Neural cell (in vitro differentiated cells): Measurements from ENCODE around the gene ADGRG1. TPM values are rescaled to one million over a fixed set of nuclear protein-coding genes. Genes with fewer than 3 reads are reported as not detected.

Experiments
- H2AFZ ChIP-seq: fragments of 200-600, 300-800 bp; sonication (generic), shearing (Covaris generic); 2 replicates; pipeline ENCODE4 v1.6.0; 2014; ENCODE audit warnings: low read depth, mild to moderate bottlenecking, antibody characterized with exemption, low read length, moderate library complexity
- H3F3A ChIP-seq: fragments of 200-600 bp; shearing (Covaris generic); 2 replicates; pipeline ENCODE4 v1.6.1; 2016; ENCODE audit warnings: mild to moderate bottlenecking, moderate library complexity, mixed read lengths, antibody characterized with exemption, low read length; ENCODE audit not compliant: insufficient read depth, poor library complexity, severe bottlenecking
- H3K27ac ChIP-seq: fragments of 200-600, 300-800 bp; sonication (generic), shearing (Covaris generic); 2 replicates; pipeline ENCODE4 v1.5.1; 2014; ENCODE audit warnings: mild to moderate bottlenecking, low read length, moderate library complexity
- H3K27me3 ChIP-seq: fragments of 300-800, 200-600 bp; sonication (generic), shearing (Covaris generic); 2 replicates; pipeline ENCODE4 v1.6.0; 2014; ENCODE audit warnings: mild to moderate bottlenecking, low read depth, low read length, moderate library complexity; ENCODE audit not compliant: insufficient read depth
- H3K36me3 ChIP-seq: fragments of 300-800, 200-600 bp; sonication (generic), shearing (Covaris generic); 2 replicates; pipeline ENCODE4 v1.5.1; 2014; ENCODE audit warnings: mild to moderate bottlenecking, antibody characterized with exemption, low read length, moderate library complexity; ENCODE audit not compliant: insufficient read depth
- H3K4me2 ChIP-seq: fragments of 300-800, 200-600 bp; sonication (generic), shearing (Covaris generic); 2 replicates; pipeline ENCODE4 v1.6.0; 2014; ENCODE audit warnings: mild to moderate bottlenecking, low read length
- H3K4me3 ChIP-seq: fragments of 300-800, 200-600 bp; sonication (generic), shearing (Covaris generic); 2 replicates; pipeline ENCODE4 v1.5.1; 2014; ENCODE audit warnings: mild to moderate bottlenecking, low read length, moderate library complexity
- H3K79me2 ChIP-seq: fragments of 200-600 bp; shearing (Covaris generic); replicated peaks from 2 replicates; pipeline ENCODE4 v1.6.0; 2014; ENCODE audit warnings: mild to moderate bottlenecking, low read length, moderate library complexity; ENCODE audit not compliant: insufficient read depth
- H3K9ac ChIP-seq: fragments of 300-800, 200-600 bp; sonication (generic), shearing (Covaris generic); 2 replicates; pipeline ENCODE4 v1.6.1; 2016; ENCODE audit warnings: mild to moderate bottlenecking, low read length, mixed read lengths
- H3K9me2 ChIP-seq: fragments of 200-600 bp; shearing (Covaris generic); 2 replicates; pipeline ENCODE4 v1.6.1; 2016; ENCODE audit warnings: mild to moderate bottlenecking, low read length, mixed read lengths; ENCODE audit not compliant: insufficient read depth
- H3K9me3 ChIP-seq: fragments of 200-600, 300-800 bp; sonication (generic), shearing (Covaris generic); 2 replicates; pipeline ENCODE4 v1.6.1; 2016; ENCODE audit warnings: mild to moderate bottlenecking, mixed run types, low read length, moderate library complexity, mixed read lengths
- H4K20me1 ChIP-seq: fragments of 200-600 bp; shearing (Covaris generic); 2 replicates; pipeline ENCODE4 v1.6.1; 2016; ENCODE audit warnings: mild to moderate bottlenecking, mixed run types; ENCODE audit not compliant: insufficient read depth
- CTCF ChIP-seq: fragments of 450-650 bp; IDR thresholded peaks from 2 replicates; pipeline ENCODE4 v1.5.1; 2014; ENCODE audit warnings: antibody characterized with exemption, mild to moderate bottlenecking, moderate library complexity; ENCODE audit not compliant: poor library complexity, severe bottlenecking
- EP300 ChIP-seq: fragments of 450-650 bp; conservative IDR thresholded peaks from 2 replicates; pipeline ENCODE4 v1.6.1; 2014; ENCODE audit warnings: antibody characterized with exemption, mild to moderate bottlenecking, moderate library complexity; ENCODE audit not compliant: poor library complexity, severe bottlenecking
- EZH2 ChIP-seq: fragments of 200-600, 300-800 bp; shearing (Covaris generic), sonication (generic); IDR thresholded peaks from 2 replicates; pipeline ENCODE4 v1.6.1; 2014; ENCODE audit warnings: antibody characterized with exemption, low read length, borderline replicate concordance, mild to moderate bottlenecking; ENCODE audit not compliant: insufficient read depth, poor library complexity, severe bottlenecking
- MXI1 ChIP-seq: fragments of 450-650 bp; conservative IDR thresholded peaks from 2 replicates; pipeline ENCODE4 v1.6.1; 2014; ENCODE audit warnings: antibody characterized with exemption, mild to moderate bottlenecking; ENCODE audit not compliant: poor library complexity, severe bottlenecking
- POLR2AphosphoS5 ChIP-seq: IDR thresholded peaks from 2 replicates; pipeline ENCODE4 v1.6.1; 2012
- RAD21 ChIP-seq: fragments of 450-650 bp; conservative IDR thresholded peaks from 2 replicates; pipeline ENCODE4 v1.6.1; 2014; ENCODE audit warnings: antibody characterized with exemption, mild to moderate bottlenecking, moderate library complexity
- REST ChIP-seq: IDR thresholded peaks from 2 replicates; pipeline ENCODE4 v1.6.1; 2012; ENCODE audit warnings: borderline replicate concordance
- SMC3 ChIP-seq: fragments of 450-650 bp; conservative IDR thresholded peaks from 2 replicates; pipeline ENCODE4 v1.6.1; 2014; ENCODE audit warnings: antibody characterized with exemption, mild to moderate bottlenecking, moderate library complexity; ENCODE audit not compliant: poor library complexity
- TAF1 ChIP-seq: IDR thresholded peaks from 2 replicates; pipeline ENCODE4 v1.6.1; 2012; ENCODE audit warnings: low read depth
- polyA plus RNA-seq: library from polyadenylated mRNA; depleted of rRNA; stranded (reverse); fragments of >200 nt; gene quantifications from 2 replicates; pipeline ENCODE4 v1.2.3, GENCODE V29; 2014

The ADGRG1 gene
- polyA plus RNA-seq, 1 donor from 2014 or later, result 86.8 TPM

- H3K36me3 ChIP-seq, result no peaks in the 10 kb centered on the region
- H3K9me3 ChIP-seq, result no peaks in the 10 kb centered on the region
- H3K27me3 ChIP-seq, result no peaks in the 10 kb centered on the region
- H3F3A ChIP-seq, result no peaks in the 10 kb centered on the region
- no peak overlapping the region for H2AFZ ChIP-seq
- H3K9me2 ChIP-seq, result no peaks in the 10 kb centered on the region
- no peak overlapping the region for H3K27ac ChIP-seq
- TF ChIP-seq EP300 (no peak), RAD21 (no peak), EZH2 (no peak), TAF1 (no peak), REST (no peak)
- no peak overlapping the region for H3K9ac ChIP-seq
- no peaks in the 10 kb centered on the region for H3K79me2 ChIP-seq
- no peak overlapping the region for H3K4me2 ChIP-seq
- no peak overlapping the region for H3K4me3 ChIP-seq
- H4K20me1 ChIP-seq, result no peaks in the 10 kb centered on the region
These were observed 4.3 kb upstream of the ADGRG1 start for GRCh38 chr16:57624044-57624688.

GRCh38 chr16:57624806-57625500 is 3.5 kb upstream of the ADGRG1 start:
- Histone ChIP-seq H4K20me1 (no peaks in the 10 kb centered on the region), H3F3A (no peaks in the 10 kb centered on the region), H3K4me2 (no peak overlapping the region), H3K4me3 (no peak overlapping the region), H3K79me2 (no peaks in the 10 kb centered on the region), H3K36me3 (no peaks in the 10 kb centered on the region), H3K27ac (no peak overlapping the region), H3K9me3 (no peaks in the 10 kb centered on the region), H3K9ac (no peak overlapping the region), H3K27me3 (no peaks in the 10 kb centered on the region), H2AFZ (no peak overlapping the region), H3K9me2 (no peaks in the 10 kb centered on the region)
- no peak for TF ChIP-seq EZH2
- no peak for TF ChIP-seq POLR2AphosphoS5
- no peak for TF ChIP-seq RAD21
- no peak for TF ChIP-seq MXI1
- TF ChIP-seq EP300, result no peak
- no peak for TF ChIP-seq SMC3
- TF ChIP-seq CTCF, result no peak
- TF ChIP-seq REST, result no peak
- no peak for TF ChIP-seq TAF1
